H9 (cell line): ENCODE data around the gene IL31RA. TPM values are rescaled to one million over a fixed set of nuclear protein-coding genes. Genes with fewer than 3 reads are reported as not detected.

Experiments used
- DNase-seq: peaks from one replicate; pipeline ENCODE4 v3.0.0-alpha.2; 2017
- H2AFZ ChIP-seq: one replicate; pipeline ENCODE4 v1.6.1; 2013; ENCODE audit warnings: mild to moderate bottlenecking, low read length, control low read depth, moderate library complexity
- H2AK5ac ChIP-seq: 2 replicates; pipeline ENCODE4 v1.6.1; 2013; ENCODE audit warnings: low read length, control low read depth, mixed read lengths; ENCODE audit not compliant: insufficient read length
- H2BK120ac ChIP-seq: one replicate; pipeline ENCODE4 v1.6.1; 2013; ENCODE audit warnings: low read depth, mild to moderate bottlenecking, low read length, control low read depth, inconsistent platforms; ENCODE audit not compliant: poor library complexity, severe bottlenecking
- H2BK12ac ChIP-seq: 2 replicates; pipeline ENCODE4 v1.6.1; 2013; ENCODE audit warnings: low read length, control low read depth, mixed read lengths, low read depth; ENCODE audit not compliant: insufficient read length
- H2BK15ac ChIP-seq: 2 replicates; pipeline ENCODE4 v1.6.1; 2013; ENCODE audit warnings: low read depth, low read length, control low read depth
- H2BK20ac ChIP-seq: one replicate; pipeline ENCODE4 v1.6.1; 2013; ENCODE audit warnings: low read depth, mild to moderate bottlenecking, low read length, control low read depth, inconsistent platforms; ENCODE audit not compliant: poor library complexity, severe bottlenecking
- H2BK5ac ChIP-seq: 2 replicates; pipeline ENCODE4 v1.6.1; 2013; ENCODE audit warnings: low read length, control low read depth, mixed read lengths; ENCODE audit not compliant: insufficient read length
- H3K14ac ChIP-seq: 2 replicates; pipeline ENCODE4 v1.6.1; 2013; ENCODE audit warnings: low read length, control low read depth; ENCODE audit not compliant: insufficient read depth
- H3K18ac ChIP-seq: 2 replicates; pipeline ENCODE4 v1.6.1; 2013; ENCODE audit warnings: low read depth, mild to moderate bottlenecking, mixed read lengths, low read length, control low read depth; ENCODE audit not compliant: insufficient read length
- H3K23ac ChIP-seq: 2 replicates; pipeline ENCODE4 v1.6.1; 2013; ENCODE audit warnings: low read length, control low read depth, mixed read lengths, low read depth; ENCODE audit not compliant: insufficient read length
- H3K23me2 ChIP-seq: 2 replicates; pipeline ENCODE4 v1.6.1; 2013; ENCODE audit warnings: low read depth, mild to moderate bottlenecking, mixed read lengths, low read length, control low read depth; ENCODE audit not compliant: insufficient read length, poor library complexity, severe bottlenecking
- H3K27ac ChIP-seq: 2 replicates; pipeline ENCODE4 v1.5.1; 2013; ENCODE audit warnings: low read length, control low read depth, mixed read lengths, low read depth; ENCODE audit not compliant: insufficient read length
- H3K27me3 ChIP-seq: 2 replicates; pipeline ENCODE4 v1.6.1; 2013; ENCODE audit warnings: low read length, control low read depth, inconsistent platforms; ENCODE audit not compliant: insufficient read depth
- H3K4ac ChIP-seq: 2 replicates; pipeline ENCODE4 v1.6.1; 2013; ENCODE audit warnings: low read depth, mild to moderate bottlenecking, control low read depth, inconsistent platforms, low read length, moderate library complexity
- H3K4me1 ChIP-seq: 2 replicates; pipeline ENCODE4 v1.6.1; 2013; ENCODE audit warnings: low read length, control low read depth, inconsistent platforms; ENCODE audit not compliant: insufficient read depth
- H3K4me2 ChIP-seq: 2 replicates; pipeline ENCODE4 v1.6.1; 2013; ENCODE audit warnings: low read length, control low read depth, mixed read lengths; ENCODE audit not compliant: insufficient read length, insufficient read depth
- H3K56ac ChIP-seq: 2 replicates; pipeline ENCODE4 v1.6.1; 2013; ENCODE audit warnings: low read depth, mild to moderate bottlenecking, mixed read lengths, low read length, control low read depth; ENCODE audit not compliant: insufficient read length
- H3K79me1 ChIP-seq: 2 replicates; pipeline ENCODE4 v1.6.1; 2013; ENCODE audit warnings: low read depth, mild to moderate bottlenecking, moderate library complexity, low read length, control low read depth, inconsistent platforms; ENCODE audit not compliant: insufficient read depth, poor library complexity, severe bottlenecking
- H3K79me2 ChIP-seq: 2 replicates; pipeline ENCODE4 v1.6.1; 2013; ENCODE audit warnings: low read length, control low read depth, inconsistent platforms; ENCODE audit not compliant: insufficient read depth
- H3K9ac ChIP-seq: 2 replicates; pipeline ENCODE4 v1.6.1; 2013; ENCODE audit warnings: low read length, control low read depth, mixed read lengths; ENCODE audit not compliant: insufficient read length; ENCODE audit errors: extremely low read depth
- H3K9me3 ChIP-seq: one replicate; pipeline ENCODE4 v1.6.1; 2013; ENCODE audit warnings: low read depth, low read length, inconsistent platforms; ENCODE audit not compliant: control insufficient read depth
- H3T11ph ChIP-seq: one replicate; pipeline ENCODE4 v1.6.1; 2013; ENCODE audit warnings: mild to moderate bottlenecking, low read length, control low read depth, inconsistent platforms
- H4K20me1 ChIP-seq: one replicate; pipeline ENCODE4 v1.6.1; 2013; ENCODE audit not compliant: control insufficient read depth, insufficient read length, insufficient read depth
- H4K5ac ChIP-seq: 2 replicates; pipeline ENCODE4 v1.6.1; 2013; ENCODE audit warnings: low read depth, mild to moderate bottlenecking, mixed read lengths, low read length, control low read depth; ENCODE audit not compliant: insufficient read length
- H4K8ac ChIP-seq: replicated peaks from 2 replicates; pipeline ENCODE4 v1.6.1; 2013; ENCODE audit warnings: low read length, control low read depth, mixed read lengths, low read depth; ENCODE audit not compliant: insufficient read length
- H4K91ac ChIP-seq: 2 replicates; pipeline ENCODE4 v1.6.1; 2013; ENCODE audit warnings: low read depth, mild to moderate bottlenecking, moderate library complexity, mixed read lengths, low read length, control low read depth; ENCODE audit not compliant: insufficient read length
- H3K27ac Mint-ChIP-seq, 3 experiments: 2 replicates in 2 of 3; 3 replicates in 1 of 3; pipeline ENCODE4 v1.8.0; 2020 to 2021; ENCODE audit warnings: mixed read lengths in 3 of 3, mild to moderate bottlenecking in 1 of 3, moderate library complexity in 1 of 3
- H3K27me3 Mint-ChIP-seq: 2 replicates; pipeline ENCODE4 v1.8.0; 2021; ENCODE audit warnings: low read depth, mild to moderate bottlenecking, moderate library complexity, mixed read lengths
- H3K36me3 Mint-ChIP-seq, 3 experiments: 2 replicates in 2 of 3; 3 replicates in 1 of 3; pipeline ENCODE4 v1.8.0; 2020 to 2021; ENCODE audit warnings: low read depth in 3 of 3, mixed read lengths in 3 of 3; ENCODE audit not compliant: insufficient read depth in 1 of 3
- H3K4me1 Mint-ChIP-seq, 2 experiments: 2 replicates each; pipeline ENCODE4 v1.8.0; 2020; ENCODE audit warnings: mixed read lengths in 2 of 2
- H3K4me3 Mint-ChIP-seq, 2 experiments: 2 replicates in 1 of 2; 3 replicates in 1 of 2; pipeline ENCODE4 v1.8.0; 2020 to 2021; ENCODE audit warnings: mild to moderate bottlenecking in 2 of 2, mixed read lengths in 2 of 2, moderate library complexity in 1 of 2
- H3K9me3 Mint-ChIP-seq, 2 experiments: 2 replicates in 1 of 2; 3 replicates in 1 of 2; pipeline ENCODE4 v1.8.0; 2020; ENCODE audit warnings: mild to moderate bottlenecking in 2 of 2, mixed read lengths in 2 of 2, moderate library complexity in 1 of 2
- CTCF ChIP-seq: fragments of 200-600 bp; sonication (generic); conservative IDR thresholded peaks from 3 replicates; pipeline ENCODE4 v1.8.0; 2021; ENCODE audit warnings: antibody characterized with exemption, mild to moderate bottlenecking
- WGBS: extraction: QIAGEN DNeasy Blood & Tissue Kit; methylation state at CpG from one replicate; pipeline ENCODE4 v1.1.7; 2013; ENCODE audit warnings: missing lambda C conversion rate, low lambda C conversion rate, mixed read lengths; ENCODE audit not compliant: insufficient read length; ENCODE audit errors: extremely low coverage; 5-methylcytosine and 5-hydroxymethylcytosine counted together
- total RNA-seq: library from RNA; stranded (reverse); gene quantifications from 2 replicates; pipeline ENCODE4 v1.2.1, GENCODE V29; 2021

The IL31RA gene
- total RNA-seq, 1 experiment from 2014 or later, result 0.11 TPM

GRCh38 chr5:55924744-55925143 lies 73.6 kb downstream of the IL31RA start:
- no peaks in the 10 kb centered on the region for H4K20me1 ChIP-seq
- no peak overlapping the region for H2BK20ac ChIP-seq
- H3K27ac ChIP-seq, result no peak overlapping the region
- Mint-ChIP-seq H3K4me3 (no peak overlapping the region), H3K9me3 (no peaks in the 10 kb centered on the region), H3K27ac (peak overlapping the region in 1 of 3 experiments; percentile 73; a peak in 2 of 7 replicates), H3K36me3 (no peaks in the 10 kb centered on the region), H3K4me1 (peaks cover 11 to 13% of the 10 kb centered on the region in 2 experiments; a peak in 3 of 4 replicates), H3K27me3 (no peaks in the 10 kb centered on the region)
- H3K9me3 ChIP-seq, result no peaks in the 10 kb centered on the region
- H2BK5ac ChIP-seq, result no peak overlapping the region
- no peak overlapping the region for H3K23ac ChIP-seq
- H3K4me2 ChIP-seq, result no peak overlapping the region
- WGBS, result no CpG with 5 or more reads among the region's 11 CpGs
- no peak overlapping the region for H2BK120ac ChIP-seq
- no peaks in the 10 kb centered on the region for H3K79me1 ChIP-seq
- H2AFZ ChIP-seq, result no peak overlapping the region
- DNase-seq, result no peak
- H4K91ac ChIP-seq, result no peak overlapping the region
- no peak overlapping the region for H2BK12ac ChIP-seq
- no peak for TF ChIP-seq CTCF
- H3K79me2 ChIP-seq, result no peaks in the 10 kb centered on the region
- no peak overlapping the region for H4K5ac ChIP-seq
- H3K56ac ChIP-seq, result no peak overlapping the region
- H3K9ac ChIP-seq, result no peak overlapping the region
- no peak overlapping the region for H2BK15ac ChIP-seq
- H3K4me1 ChIP-seq, result no peaks in the 10 kb centered on the region
- no peak overlapping the region for H3T11ph ChIP-seq
- no peak overlapping the region for H2AK5ac ChIP-seq
- no peak overlapping the region for H4K8ac ChIP-seq
- H3K4ac ChIP-seq, result no peak overlapping the region
- H3K18ac ChIP-seq, result no peak overlapping the region
- H3K27me3 ChIP-seq, result no peaks in the 10 kb centered on the region
- no peaks in the 10 kb centered on the region for H3K23me2 ChIP-seq
- no peak overlapping the region for H3K14ac ChIP-seq
